Body of pancreas (tissue), 4 donors: Measurements from ENCODE around the gene NPHP4.

Experiments used
- POLR2A ChIP-seq, 3 donors: fragments of 450-650 bp; IDR thresholded peaks; one replicate each; pipeline ENCODE4 v1.6.1; 2016; ENCODE audit warnings: antibody characterized with exemption in 3 of 3, mild to moderate bottlenecking in 2 of 3
- TF ChIP-seq, protein P1 (sequence below), 7 experiments: fragments of 450-650 bp in 4 of 7; fragments of 200-600 bp in 3 of 7; sonication (generic) in 3 of 7; IDR thresholded peaks; one replicate each; pipeline ENCODE4 v1.5.1; 2016 to 2019; ENCODE audit warnings: antibody characterized with exemption in 7 of 7

DNA sequence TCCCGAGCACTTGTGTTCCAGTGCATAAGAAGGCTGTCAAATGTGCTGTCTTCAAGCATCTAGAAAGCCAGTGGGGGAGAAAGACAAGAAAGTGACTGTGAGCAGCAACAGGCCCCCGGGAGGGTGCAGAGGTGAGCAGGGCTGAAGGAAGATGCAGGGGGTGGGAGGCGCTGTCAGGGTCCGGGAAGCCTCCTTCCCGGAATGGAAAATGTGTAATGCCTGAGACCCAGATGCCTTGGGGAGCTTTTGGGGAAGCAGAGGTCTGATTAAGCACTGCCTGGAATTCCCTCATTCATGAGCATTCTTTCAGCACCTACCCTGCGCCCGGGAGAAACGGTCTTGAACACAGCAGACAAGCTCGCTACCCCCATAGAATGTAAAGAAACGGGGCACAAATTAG, 1.3 kb downstream of the NPHP4 start:
- TF ChIP-seq, protein P1, sequence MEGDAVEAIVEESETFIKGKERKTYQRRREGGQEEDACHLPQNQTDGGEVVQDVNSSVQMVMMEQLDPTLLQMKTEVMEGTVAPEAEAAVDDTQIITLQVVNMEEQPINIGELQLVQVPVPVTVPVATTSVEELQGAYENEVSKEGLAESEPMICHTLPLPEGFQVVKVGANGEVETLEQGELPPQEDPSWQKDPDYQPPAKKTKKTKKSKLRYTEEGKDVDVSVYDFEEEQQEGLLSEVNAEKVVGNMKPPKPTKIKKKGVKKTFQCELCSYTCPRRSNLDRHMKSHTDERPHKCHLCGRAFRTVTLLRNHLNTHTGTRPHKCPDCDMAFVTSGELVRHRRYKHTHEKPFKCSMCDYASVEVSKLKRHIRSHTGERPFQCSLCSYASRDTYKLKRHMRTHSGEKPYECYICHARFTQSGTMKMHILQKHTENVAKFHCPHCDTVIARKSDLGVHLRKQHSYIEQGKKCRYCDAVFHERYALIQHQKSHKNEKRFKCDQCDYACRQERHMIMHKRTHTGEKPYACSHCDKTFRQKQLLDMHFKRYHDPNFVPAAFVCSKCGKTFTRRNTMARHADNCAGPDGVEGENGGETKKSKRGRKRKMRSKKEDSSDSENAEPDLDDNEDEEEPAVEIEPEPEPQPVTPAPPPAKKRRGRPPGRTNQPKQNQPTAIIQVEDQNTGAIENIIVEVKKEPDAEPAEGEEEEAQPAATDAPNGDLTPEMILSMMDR (IDR thresholded peaks at IDR 0.05), result no peak
- no peak for TF ChIP-seq POLR2A (IDR thresholded peaks at IDR 0.05)
